GM20431 (cell line): ENCODE measurements around the gene GABBR2.

ENCODE experiments used
- in situ Hi-C: fragments of 300-500 bp; cut with MseI, MboI; formaldehyde crosslinking; loops from one replicate; pipeline ENCODE4 v1.15.0; 2020; ENCODE audit warnings: low sequenced_read_pairs; ENCODE audit not compliant: unreplicated experiment

The GABBR2 gene

GRCh38 chr9:98708933-98709911 is at the start of gene GABBR2:
GABBR2 (minus strand) TSS chr9:98708935; CDS start chr9:98708737, 198 bp downstream.
- in situ Hi-C loops = no loop called here

- in situ Hi-C loops = no loop called here
Observed at GRCh38 chr9:98755006-98755618, 46.4 kb upstream of the GABBR2 start.

GRCh38 chr9:98751210-98751609 is 42.5 kb upstream of the GABBR2 start:
- in situ Hi-C loops = no loop called here

- in situ Hi-C loops = no loop called here
Observed at GRCh38 chr9:98750364-98751060, 41.8 kb upstream of the GABBR2 start.

DNA sequence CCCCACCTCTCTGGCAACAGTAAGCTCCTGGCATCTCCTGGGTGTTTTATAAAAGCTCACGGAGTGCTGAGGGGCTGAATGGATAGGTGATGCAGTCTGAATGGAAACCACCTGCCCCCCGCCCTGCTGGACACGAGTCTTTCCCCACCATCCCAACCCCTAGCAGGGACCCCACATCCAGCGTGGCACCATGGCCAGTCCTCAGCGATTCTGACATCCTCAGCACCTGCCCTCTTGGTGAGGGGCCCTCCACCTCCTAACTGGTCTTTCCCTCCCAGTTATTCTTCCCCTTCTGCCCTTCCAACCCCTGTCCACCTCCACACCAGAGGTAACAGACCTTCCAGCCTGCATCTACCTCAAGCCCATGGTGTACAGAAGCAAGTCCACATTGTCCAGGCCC is 38.7 kb upstream of the GABBR2 start:
- in situ Hi-C loops = no loop called here

DNA sequence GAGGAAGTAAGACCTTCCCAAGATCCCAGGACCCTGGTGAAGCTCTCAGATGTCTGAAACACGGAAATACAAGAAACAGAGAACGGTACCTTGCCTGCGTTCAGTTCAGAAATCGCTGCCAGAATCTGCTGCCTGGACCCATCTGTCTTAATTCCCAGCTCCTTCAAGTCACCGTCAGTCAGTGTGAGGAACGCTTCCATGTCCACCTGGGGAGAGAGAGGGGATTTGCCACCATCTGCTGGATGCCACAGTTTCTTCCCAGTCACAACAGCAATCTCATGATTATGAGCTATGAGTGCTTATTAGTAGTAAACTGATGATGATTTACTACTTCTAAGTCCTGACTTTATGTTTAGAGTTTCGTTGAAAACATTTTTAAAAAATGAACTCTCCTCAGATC is 36.7 kb upstream of the GABBR2 start:
- in situ Hi-C loops = no loop called here

GRCh38 chr9:98743818-98744611 is 35.3 kb upstream of the GABBR2 start:
- in situ Hi-C loops = no loop called here

DNA sequence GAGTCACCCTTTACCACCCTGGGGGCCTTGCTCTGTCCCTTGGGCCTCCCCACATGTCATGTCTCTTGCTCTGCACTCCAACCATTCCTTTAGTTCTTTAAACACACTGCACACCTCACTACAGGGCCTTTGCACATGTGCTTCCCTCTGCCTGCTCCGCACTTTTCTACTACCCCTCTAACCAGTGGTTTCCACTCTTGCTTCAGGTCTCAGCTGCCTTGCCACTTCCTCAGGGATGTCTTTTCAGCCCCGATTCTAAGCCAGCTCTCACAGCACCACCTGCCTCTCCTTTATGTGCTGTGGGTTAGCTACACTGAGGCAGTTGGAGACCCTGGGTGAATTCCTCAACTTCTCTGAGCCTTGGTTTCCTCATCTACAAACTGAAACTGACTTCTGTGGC is 34.6 kb upstream of the GABBR2 start:
- in situ Hi-C loops = no loop called here

GRCh38 chr9:98742325-98743280 is 33.9 kb upstream of the GABBR2 start:
- in situ Hi-C loops = no loop called here

DNA sequence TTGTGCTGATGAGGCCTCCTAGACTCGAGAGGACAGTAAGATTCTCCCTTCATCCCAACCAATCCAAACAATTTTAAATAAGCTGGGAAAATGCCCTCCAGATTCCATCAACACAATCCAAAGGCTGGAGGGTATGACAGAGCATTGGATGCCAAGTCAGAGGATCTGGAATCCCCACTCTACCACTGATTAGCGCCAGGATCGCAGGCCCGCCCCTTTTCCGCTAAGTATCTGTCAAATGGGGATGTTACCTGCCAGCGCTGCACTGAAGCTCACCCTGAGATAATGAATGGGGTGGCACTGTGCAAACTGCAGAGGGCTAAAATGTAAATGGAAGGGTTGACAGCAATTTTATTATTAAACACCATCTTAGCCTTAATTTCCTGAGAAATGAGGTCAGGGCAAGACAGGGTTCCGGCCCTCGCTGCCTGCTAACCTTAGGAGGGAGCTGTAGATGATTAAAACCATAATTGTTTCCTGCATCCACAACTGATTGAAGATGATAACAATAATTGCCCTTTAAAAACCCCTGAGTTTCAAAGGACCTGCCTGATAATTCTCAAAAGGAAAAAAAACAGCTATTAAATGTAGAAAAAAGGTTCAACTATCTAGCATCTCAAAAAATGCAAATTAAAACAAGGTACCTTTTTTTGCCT is 31.6 kb upstream of the GABBR2 start:
- in situ Hi-C loops = no loop called here

DNA sequence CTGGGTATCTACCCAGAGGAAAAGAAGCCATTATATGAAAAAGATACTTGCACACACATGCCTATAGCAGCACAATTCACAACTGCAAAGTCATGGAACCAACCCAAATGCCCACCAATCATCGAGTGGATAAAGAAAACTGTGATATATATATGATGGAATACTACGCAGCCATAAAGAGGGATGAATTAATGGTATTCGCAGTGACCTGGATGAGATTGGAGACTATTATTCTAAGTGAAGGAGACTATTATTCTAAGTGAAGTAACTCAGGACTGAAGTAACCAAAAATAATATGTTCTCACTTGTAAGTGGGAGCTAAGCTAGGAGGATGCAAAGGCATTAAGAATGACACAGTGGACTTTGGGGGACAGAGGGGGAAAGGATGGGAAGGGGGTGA is 30.0 kb upstream of the GABBR2 start:
- in situ Hi-C loops = no loop called here

DNA sequence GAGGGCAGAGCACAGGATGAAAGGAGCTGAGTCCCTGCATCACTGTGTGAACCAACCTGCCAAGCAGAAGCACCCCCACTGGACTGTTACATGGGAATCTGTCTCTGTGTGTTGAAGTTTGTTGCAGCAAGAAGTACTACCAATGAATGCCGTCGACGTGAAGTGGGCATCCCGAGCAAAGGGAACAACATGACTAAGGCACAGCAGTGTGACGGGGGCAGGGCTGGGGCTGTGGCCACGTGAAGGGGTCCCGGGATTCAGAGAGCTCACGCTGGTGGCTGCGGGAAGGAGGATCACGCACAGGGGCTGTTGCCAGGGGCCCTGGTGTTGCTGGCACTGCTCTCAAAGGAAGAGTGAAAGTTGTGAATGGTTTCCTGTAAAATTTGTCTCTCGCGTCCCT is 27.5 kb upstream of the GABBR2 start:
- in situ Hi-C loops = no loop called here

GRCh38 chr9:98732801-98733200 is 24.1 kb upstream of the GABBR2 start:
- in situ Hi-C loops = no loop called here

DNA sequence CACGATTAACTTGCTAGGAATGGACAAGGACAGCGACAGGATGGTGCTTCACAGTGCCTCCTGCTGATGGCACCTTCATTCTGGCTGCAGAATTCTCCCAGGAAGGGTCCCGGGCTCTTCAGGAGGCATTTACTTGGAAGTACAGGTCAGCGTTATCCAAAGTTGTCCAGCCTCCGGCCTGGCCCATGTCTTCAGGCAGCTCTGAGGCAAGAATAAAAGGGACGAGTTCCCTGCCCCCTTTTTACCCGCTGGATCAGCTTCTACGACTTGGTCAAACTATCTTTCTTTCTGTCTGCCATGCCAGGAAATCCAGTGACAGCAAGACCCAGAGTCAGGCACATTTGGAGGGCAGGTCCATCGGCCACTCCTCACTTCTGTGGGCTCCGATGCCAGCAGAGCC is 23.4 kb upstream of the GABBR2 start:
- in situ Hi-C loops = no loop called here

DNA sequence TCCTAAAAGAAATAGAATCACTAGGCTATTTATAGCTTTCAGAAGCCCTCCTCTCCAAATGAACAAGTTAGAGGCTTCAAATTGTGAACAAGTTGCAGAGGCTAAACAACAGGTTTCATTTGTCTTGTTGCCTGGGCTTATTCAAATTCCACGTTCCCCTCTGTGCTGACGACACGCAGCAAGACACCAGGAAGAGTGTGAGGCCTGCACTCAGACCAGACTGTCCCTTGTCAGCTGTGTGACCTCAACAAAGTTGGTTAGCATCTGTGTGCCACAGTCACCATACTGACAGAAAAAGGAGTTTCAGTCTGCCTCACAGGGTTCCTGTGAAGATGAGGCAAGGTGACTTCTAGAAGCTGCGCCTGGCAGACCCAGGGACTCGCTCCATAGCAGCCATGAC is 22.1 kb upstream of the GABBR2 start:
- in situ Hi-C loops = no loop called here

DNA sequence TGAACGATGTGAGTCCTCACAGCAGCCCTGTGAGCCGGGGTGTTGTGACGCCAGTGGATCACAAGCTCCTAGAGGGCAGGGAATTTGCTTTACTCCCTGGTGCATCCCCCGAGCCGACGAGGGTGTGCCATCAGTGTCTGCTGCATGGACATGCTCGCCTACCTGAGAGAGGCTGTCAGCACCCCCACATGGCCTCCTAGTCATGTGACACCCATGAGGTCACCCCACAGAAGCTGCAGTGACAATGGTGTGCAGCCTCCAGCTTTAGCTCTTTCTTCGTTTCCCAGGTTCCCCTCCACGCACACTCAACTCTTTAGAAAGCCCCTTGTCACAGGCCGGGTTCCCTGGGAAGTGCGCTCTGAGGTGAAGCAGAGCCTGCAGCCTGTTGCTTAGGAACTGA is 19.8 kb upstream of the GABBR2 start:
- in situ Hi-C loops = no loop called here

GRCh38 chr9:98727428-98727827 is 18.7 kb upstream of the GABBR2 start:
- in situ Hi-C loops = no loop called here

DNA sequence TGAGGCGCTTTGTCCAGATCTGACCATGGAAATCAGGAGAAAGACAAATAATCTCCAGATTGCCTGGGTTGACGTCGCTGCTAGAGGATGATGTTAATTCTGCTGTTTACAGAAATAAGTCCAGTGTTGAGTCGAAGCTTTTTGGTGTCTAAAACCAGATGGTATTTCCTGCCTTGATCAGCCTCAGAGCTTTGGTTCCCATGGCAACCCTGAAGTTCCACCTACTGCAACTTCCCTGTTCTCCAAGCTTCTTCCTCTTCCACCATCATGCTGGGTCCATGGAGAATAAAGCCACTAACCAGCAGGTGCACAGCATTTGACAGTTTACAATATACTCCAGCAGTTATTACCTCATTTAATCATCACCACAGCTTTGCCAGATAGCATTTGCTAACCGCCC is 18.0 kb upstream of the GABBR2 start:
- in situ Hi-C loops = no loop called here
